GM23248 (cell line): ENCODE results near the gene MYO5B. TPM values are rescaled to one million over a fixed set of nuclear protein-coding genes. Genes with fewer than 3 reads are reported as not detected.

Source experiments
- DNase-seq: peaks from one replicate; pipeline ENCODE4 v3.0.0-alpha.2; 2015
- H2AFZ ChIP-seq: fragments of 200-600 bp; sonication (generic); 2 replicates; pipeline ENCODE4 v1.6.1; 2016; ENCODE audit warnings: antibody characterized with exemption
- H3F3A ChIP-seq: fragments of 200-600 bp; sonication (generic); 2 replicates; pipeline ENCODE4 v1.6.1; 2016; ENCODE audit warnings: mild to moderate bottlenecking, antibody characterized with exemption, mixed run types; ENCODE audit not compliant: insufficient read depth
- H3K27ac ChIP-seq: fragments of 200-600 bp; sonication (generic); 2 replicates; pipeline ENCODE4 v1.5.1; 2016; ENCODE audit warnings: mild to moderate bottlenecking
- H3K27me3 ChIP-seq: fragments of 200-600 bp; sonication (generic); replicated peaks from 2 replicates; pipeline ENCODE4 v1.6.1; 2016; ENCODE audit warnings: mild to moderate bottlenecking; ENCODE audit not compliant: insufficient read depth
- H3K36me3 ChIP-seq: fragments of 200-600 bp; sonication (generic); 2 replicates; pipeline ENCODE4 v1.6.1; 2016; ENCODE audit warnings: low read depth, mild to moderate bottlenecking
- H3K4me1 ChIP-seq: fragments of 200-600 bp; sonication (generic); 2 replicates; pipeline ENCODE4 v1.6.1; 2016; ENCODE audit warnings: mild to moderate bottlenecking; ENCODE audit not compliant: insufficient read depth
- H3K4me2 ChIP-seq: fragments of 200-600 bp; sonication (generic); one replicate; pipeline ENCODE4 v1.6.1; 2016; ENCODE audit warnings: mild to moderate bottlenecking; ENCODE audit not compliant: unreplicated experiment
- H3K4me3 ChIP-seq: fragments of 200-600 bp; sonication (generic); 2 replicates; pipeline ENCODE4 v1.5.1; 2016; ENCODE audit warnings: mild to moderate bottlenecking
- H3K79me2 ChIP-seq: fragments of 200-600 bp; sonication (generic); 2 replicates; pipeline ENCODE4 v1.6.1; 2016; ENCODE audit warnings: mild to moderate bottlenecking; ENCODE audit not compliant: insufficient read depth
- H3K9ac ChIP-seq: fragments of 200-600 bp; sonication (generic); 2 replicates; pipeline ENCODE4 v1.6.1; 2016; ENCODE audit warnings: mild to moderate bottlenecking
- H3K9me2 ChIP-seq: fragments of 200-600 bp; sonication (generic); 2 replicates; pipeline ENCODE4 v1.6.1; 2016; ENCODE audit warnings: mixed run types, mild to moderate bottlenecking, moderate library complexity; ENCODE audit not compliant: insufficient read depth
- H3K9me3 ChIP-seq: fragments of 200-600 bp; sonication (generic); one replicate; pipeline ENCODE4 v1.6.1; 2017; ENCODE audit warnings: low read depth
- H4K20me1 ChIP-seq: fragments of 200-600 bp; sonication (generic); 2 replicates; pipeline ENCODE4 v1.6.0; 2016; ENCODE audit not compliant: insufficient read depth
- EZH2 ChIP-seq: fragments of 200-600 bp; sonication (generic); IDR thresholded peaks from 2 replicates; pipeline ENCODE4 v1.6.1; 2018; ENCODE audit warnings: antibody characterized with exemption, mild to moderate bottlenecking; ENCODE audit not compliant: insufficient read depth, poor library complexity, severe bottlenecking
- EZH2phosphoT487 ChIP-seq: fragments of 200-600 bp; sonication (generic); IDR thresholded peaks from 2 replicates; pipeline ENCODE4 v1.6.1; 2018; ENCODE audit warnings: antibody characterized with exemption, moderate library complexity, mild to moderate bottlenecking, low read depth; ENCODE audit not compliant: insufficient read depth
- WGBS, 2 experiments: methylation state at CpG; one replicate each; pipeline ENCODE4 v1.1.6; 2015 to 2017; ENCODE audit warnings: low lambda C conversion rate in 2 of 2, low coverage in 1 of 2; ENCODE audit errors: missing lambda C conversion rate in 2 of 2; 5-methylcytosine and 5-hydroxymethylcytosine counted together
- in situ Hi-C: fragments of 300-500 bp; cut with MboI; formaldehyde crosslinking; loops from 2 replicates; pipeline ENCODE4 v1.15.0; 2020
- polyA plus RNA-seq: library from polyadenylated mRNA; unstranded; fragments of >200 nt; fragmentation: Nextera tagmentation; extraction: Ambion mirVana; gene quantifications from 2 replicates; pipeline ENCODE4 v1.2.1, GENCODE V29; 2016
- total RNA-seq: library from RNA; depleted of rRNA; stranded (reverse); fragments of >200 nt; shearing (Covaris generic); gene quantifications from 2 replicates; pipeline ENCODE4 v1.2.3, GENCODE V29; 2014

The MYO5B gene
- total and polyA plus RNA-seq, 2 experiments from 2014 or later, result 0.03 TPM; not detected in 1

GRCh38 chr18:50158866-50159653 lies 35.9 kb downstream of the MYO5B start:
- Histone ChIP-seq H3K4me3 (no peak overlapping the region), H4K20me1 (no peaks in the 10 kb centered on the region), H3F3A (no peaks in the 10 kb centered on the region), H3K27me3 (no peaks in the 10 kb centered on the region; the same call in 1 of the 2 replicates), H3K36me3 (no peaks in the 10 kb centered on the region), H3K9me3 (no peaks in the 10 kb centered on the region), H3K4me1 (no peaks in the 10 kb centered on the region), H2AFZ (no peak overlapping the region), H3K79me2 (no peaks in the 10 kb centered on the region), H3K27ac (no peak overlapping the region), H3K9ac (no peak overlapping the region), H3K9me2 (no peaks in the 10 kb centered on the region), H3K4me2 (no peak overlapping the region)
- DNase-seq, result no peak
- 17 to 21% methylated on average over 9 of the region's 9 CpGs for WGBS, 2 experiments
- TF ChIP-seq EZH2phosphoT487 (no peak), EZH2 (no peak)
- in situ Hi-C loops, result no loop called here

- H4K20me1 ChIP-seq, result no peaks in the 10 kb centered on the region
- TF ChIP-seq EZH2phosphoT487 (no peak), EZH2 (no peak)
- no peaks in the 10 kb centered on the region for H3F3A ChIP-seq
- H3K4me2 ChIP-seq, result no peak overlapping the region
- no peaks in the 10 kb centered on the region for H3K27me3 ChIP-seq
- no peak overlapping the region for H3K27ac ChIP-seq
- no peak overlapping the region for H2AFZ ChIP-seq
- no peaks in the 10 kb centered on the region for H3K36me3 ChIP-seq
- no peaks in the 10 kb centered on the region for H3K9me2 ChIP-seq
- H3K79me2 ChIP-seq, result no peaks in the 10 kb centered on the region
- 18 to 31% methylated on average over 2 of the region's 2 CpGs for WGBS, 2 experiments
- no peaks in the 10 kb centered on the region for H3K9me3 ChIP-seq
- no peak for DNase-seq
- in situ Hi-C loops, result no loop called here
- no peak overlapping the region for H3K9ac ChIP-seq
- no peaks in the 10 kb centered on the region for H3K4me1 ChIP-seq
- H3K4me3 ChIP-seq, result no peak overlapping the region
Observed at GRCh38 chr18:50155406-50155805, 39.5 kb downstream of the MYO5B start.

- TF ChIP-seq EZH2phosphoT487 (no peak), EZH2 (no peak)
Observed at GRCh38 chr18:50154420-50154819, 40.5 kb downstream of the MYO5B start.

GRCh38 chr18:50152900-50153299 lies 42.0 kb downstream of the MYO5B start:
- H2AFZ ChIP-seq, result no peak overlapping the region
- H3K9ac ChIP-seq, result no peak overlapping the region
- H3K9me3 ChIP-seq, result no peaks in the 10 kb centered on the region
- no peak overlapping the region for H3K4me3 ChIP-seq
- no peak for DNase-seq
- H3F3A ChIP-seq, result no peaks in the 10 kb centered on the region
- no peaks in the 10 kb centered on the region for H3K4me1 ChIP-seq
- no peak overlapping the region for H3K27ac ChIP-seq
- H3K4me2 ChIP-seq, result no peak overlapping the region
- WGBS, 2 experiments, result 49 to 76% methylated on average over 2 of the region's 2 CpGs
- H3K36me3 ChIP-seq, result no peaks in the 10 kb centered on the region
- in situ Hi-C loops, result no loop called here
- no peaks in the 10 kb centered on the region for H3K27me3 ChIP-seq
- H3K79me2 ChIP-seq, result no peaks in the 10 kb centered on the region
- TF ChIP-seq EZH2 (no peak), EZH2phosphoT487 (no peak)
- no peaks in the 10 kb centered on the region for H4K20me1 ChIP-seq
- no peaks in the 10 kb centered on the region for H3K9me2 ChIP-seq

More at GRCh38 chr18:50154420-50154819, 40.5 kb downstream of the MYO5B start:
- Histone ChIP-seq H3K4me2 (no peak overlapping the region), H3K4me1 (no peaks in the 10 kb centered on the region), H3K79me2 (no peaks in the 10 kb centered on the region), H3K9me2 (no peaks in the 10 kb centered on the region), H2AFZ (no peak overlapping the region), H3K9me3 (no peaks in the 10 kb centered on the region), H3K27me3 (no peaks in the 10 kb centered on the region), H3K4me3 (no peak overlapping the region), H3F3A (no peaks in the 10 kb centered on the region), H3K27ac (no peak overlapping the region), H4K20me1 (no peaks in the 10 kb centered on the region), H3K36me3 (no peaks in the 10 kb centered on the region), H3K9ac (no peak overlapping the region)
- in situ Hi-C loops, result no loop called here
- DNase-seq, result no peak
- 3 to 5% methylated on average over 2 of the region's 2 CpGs for WGBS, 2 experiments

GRCh38 chr18:50151926-50152325 lies 43.0 kb downstream of the MYO5B start:
- TF ChIP-seq EZH2 (no peak), EZH2phosphoT487 (no peak)

More at GRCh38 chr18:50151926-50152325, 43.0 kb downstream of the MYO5B start:
- Histone ChIP-seq H4K20me1 (no peaks in the 10 kb centered on the region), H3K36me3 (no peaks in the 10 kb centered on the region), H3K9me3 (no peaks in the 10 kb centered on the region), H3K4me3 (no peak overlapping the region), H3K27me3 (no peaks in the 10 kb centered on the region), H2AFZ (no peak overlapping the region), H3F3A (no peaks in the 10 kb centered on the region), H3K4me2 (no peak overlapping the region), H3K9me2 (no peaks in the 10 kb centered on the region), H3K4me1 (no peaks in the 10 kb centered on the region), H3K27ac (no peak overlapping the region), H3K79me2 (no peaks in the 10 kb centered on the region), H3K9ac (no peak overlapping the region)
- in situ Hi-C loops, result no loop called here
- DNase-seq, result peak; percentile 3
- 28 to 33% methylated on average over 8 of the region's 8 CpGs for WGBS, 2 experiments
